ENCODE results near the gene AUTS2.
"Not testable (repeated sequence)": the region's sequence is repeated elsewhere in the genome, so short reads cannot be mapped to it uniquely, and the experiment has no call there.

Gene AUTS2

GRCh38 chr7:70343519-70343918 lies 745.2 kb downstream of the AUTS2 start:
- no peak for DNase-seq

- no peak for DNase-seq
Measured at GRCh38 chr7:70344726-70345125, 746.5 kb downstream of the AUTS2 start.

- no peak for DNase-seq
Measured at GRCh38 chr7:70346844-70347462, 748.7 kb downstream of the AUTS2 start.

- DNase-seq, result no peak
Measured at GRCh38 chr7:70347463-70348254, 749.4 kb downstream of the AUTS2 start.

GRCh38 chr7:70349031-70349430 lies 750.8 kb downstream of the AUTS2 start:
- DNase-seq, result no peak

- DNase-seq, result no peak
Measured at GRCh38 chr7:70349819-70350218, 751.5 kb downstream of the AUTS2 start.

- DNase-seq, result no peak
Measured at GRCh38 chr7:70352088-70352487, 753.8 kb downstream of the AUTS2 start.

- DNase-seq, result no peak
Measured at GRCh38 chr7:70352906-70353305, 754.6 kb downstream of the AUTS2 start.

GRCh38 chr7:70353330-70353945 lies 755.2 kb downstream of the AUTS2 start:
- DNase-seq, result no peak

- no peak for DNase-seq
Measured at GRCh38 chr7:70353946-70354335, 755.7 kb downstream of the AUTS2 start.

GRCh38 chr7:70354409-70355169 lies 756.3 kb downstream of the AUTS2 start:
- DNase-seq, result no peak

- no peak for DNase-seq
Measured at GRCh38 chr7:70355198-70356020, 757.1 kb downstream of the AUTS2 start.

- no peak for DNase-seq
Measured at GRCh38 chr7:70356085-70356786, 758.0 kb downstream of the AUTS2 start.

GRCh38 chr7:70356787-70357328 lies 758.6 kb downstream of the AUTS2 start:
- DNase-seq, result no peak

GRCh38 chr7:70360557-70360956 lies 762.3 kb downstream of the AUTS2 start:
- DNase-seq, result no peak

- DNase-seq, result peak; percentile 88
Measured at GRCh38 chr7:70361821-70362220, 763.5 kb downstream of the AUTS2 start.

GRCh38 chr7:70364393-70364792 lies 766.1 kb downstream of the AUTS2 start:
- not testable (repeated sequence) for DNase-seq

- DNase-seq, result no peak
Measured at GRCh38 chr7:70371652-70372051, 773.4 kb downstream of the AUTS2 start.

- DNase-seq, result no peak
Measured at GRCh38 chr7:70372768-70373515, 774.7 kb downstream of the AUTS2 start.

- DNase-seq, result no peak
Measured at GRCh38 chr7:70374772-70375533, 776.7 kb downstream of the AUTS2 start.
